GM12878 (cell line): Measurements from ENCODE around the gene LYRM2. TPM values are rescaled to one million over a fixed set of nuclear protein-coding genes. Genes with fewer than 3 reads are reported as not detected.

Experiments used
- ATAC-seq: fragments of 200-7000 bp; cut with Tn5 transposase; 3 replicates; pipeline ENCODE4 v1.9.1; 2020; ENCODE audit warnings: mild to moderate bottlenecking, moderate library complexity
- BruUV-seq: library from RNA; stranded (reverse); fragments of 400-500 nt; replicated peaks from 2 replicates; lab custom pipeline; 2021; lab: Mats Ljungman, UMichigan
- CTCF ChIA-PET: fragments of 300-600 bp; sonication (Branson Sonifier 250); formaldehyde crosslinking; extraction: SDS; loops from one replicate; lab custom pipeline; 2021; ENCODE audit warnings: inconsistent platforms; lab: Yijun Ruan, JAX
- POLR2A ChIA-PET: fragments of 350-600 bp; formaldehyde crosslinking; extraction: SDS; loops from one replicate; lab custom pipeline; 2021; ENCODE audit warnings: inconsistent platforms; lab: Charles Lee
- RAD21 ChIA-PET: fragments of 300-600 bp; sonication (Branson Sonifier 250); formaldehyde crosslinking; loops from one replicate; lab custom pipeline; 2023; ENCODE audit warnings: antibody characterized with exemption; ENCODE audit not compliant: unreplicated experiment; lab: Charles Lee
- SMC1A ChIA-PET: fragments of 300-600 bp; sonication (Branson Sonifier 250); formaldehyde crosslinking; loops from one replicate; lab custom pipeline; 2023; ENCODE audit not compliant: unreplicated experiment, uncharacterized antibody; lab: Charles Lee
- DNase-seq: peaks from one replicate; pipeline ENCODE4 v3.0.0-alpha.2; 2011; ENCODE audit warnings: low read depth, low spot score
- FAIRE-seq: peaks from 3 replicates; lab custom pipeline; 2011; peaks lifted over from hg19 to GRCh38; lab: Jason Lieb, UNC
- H2AFZ ChIP-seq: 2 replicates; pipeline ENCODE4 v1.6.0; 2011; ENCODE audit warnings: low read depth, low read length, control low read depth; ENCODE audit not compliant: control insufficient read depth
- H3K27ac ChIP-seq: 2 replicates; pipeline ENCODE4 v1.5.1; 2011; ENCODE audit warnings: control low read depth; ENCODE audit not compliant: control insufficient read depth, insufficient read depth
- H3K27me3 ChIP-seq, 2 experiments: replicated peaks in 1 of 2; 2 replicates each; pipeline versions ENCODE4 v1.6.0 to v1.6.1; 2011; ENCODE audit warnings: low read length in 1 of 2; ENCODE audit not compliant: control insufficient read depth in 2 of 2, insufficient read depth in 2 of 2
- H3K36me3 ChIP-seq, 2 experiments: 2 replicates each; pipeline ENCODE4 v1.5.1; 2011; ENCODE audit warnings: low read length in 1 of 2; ENCODE audit not compliant: control insufficient read depth in 2 of 2, insufficient read depth in 2 of 2
- H3K4me1 ChIP-seq: 2 replicates; pipeline ENCODE4 v1.6.1; 2011; ENCODE audit warnings: mild to moderate bottlenecking, low read length, moderate library complexity, mixed read lengths; ENCODE audit not compliant: control insufficient read depth, insufficient read depth
- H3K4me2 ChIP-seq: 2 replicates; pipeline ENCODE4 v1.6.0; 2011; ENCODE audit warnings: control low read depth; ENCODE audit not compliant: control insufficient read depth, insufficient read depth
- H3K4me3 ChIP-seq: fragments of 200-600 bp; sonication (generic); 2 replicates; pipeline ENCODE4 v1.5.1; 2016
- H3K79me2 ChIP-seq: 2 replicates; pipeline ENCODE4 v1.6.0; 2011; ENCODE audit warnings: low read length; ENCODE audit not compliant: control insufficient read depth, insufficient read depth
- H3K9ac ChIP-seq: 2 replicates; pipeline ENCODE4 v1.8.0; 2011; ENCODE audit warnings: low read length, control low read depth, mixed read lengths; ENCODE audit not compliant: control insufficient read depth, insufficient read depth
- H3K9me3 ChIP-seq: replicated peaks from 3 replicates; pipeline ENCODE4 v1.5.1; 2011; ENCODE audit warnings: mild to moderate bottlenecking, low read length; ENCODE audit not compliant: control insufficient read depth, insufficient read depth
- H4K20me1 ChIP-seq: 2 replicates; pipeline ENCODE4 v1.6.0; 2011; ENCODE audit not compliant: control insufficient read depth, insufficient read depth
- BHLHE40 ChIP-seq, 2 experiments: fragments of 450-650 bp in 1 of 2; IDR thresholded peaks; 2 replicates each; pipeline ENCODE4 v1.6.1; 2011 to 2017; ENCODE audit warnings: low read depth in 2 of 2, borderline replicate concordance in 1 of 2, improper control_type of control experiment in 1 of 2, low read length in 1 of 2, mild to moderate bottlenecking in 1 of 2
- CEBPB ChIP-seq, 2 experiments: fragments of 150-350 bp in 1 of 2; IDR thresholded peaks; 2 replicates each; pipeline ENCODE4 v1.6.1; 2012 to 2014; ENCODE audit warnings: low read depth in 2 of 2, low read length in 2 of 2, borderline replicate concordance in 1 of 2, inconsistent platforms in 1 of 2
- CREM ChIP-seq: IDR thresholded peaks from 2 replicates; pipeline ENCODE4 v1.6.1; 2014; ENCODE audit warnings: antibody characterized with exemption, low read depth
- HSF1 ChIP-seq: fragments of 150-350 bp; IDR thresholded peaks from 2 replicates; pipeline ENCODE4 v1.6.1; 2014; ENCODE audit warnings: mild to moderate bottlenecking, low read depth, low read length
- POLR2AphosphoS2 ChIP-seq: IDR thresholded peaks from 2 replicates; pipeline ENCODE4 v1.6.1; 2011; ENCODE audit warnings: low read depth, mild to moderate bottlenecking, low read length, improper control_type of control experiment, moderate library complexity
- RELA ChIP-seq: fragments of 450-650 bp; IDR thresholded peaks from 2 replicates; pipeline ENCODE4 v1.8.0; 2014; ENCODE audit warnings: borderline replicate concordance; ENCODE audit not compliant: partially characterized antibody
- REST ChIP-seq: IDR thresholded peaks from 2 replicates; pipeline ENCODE4 v1.6.1; 2012; ENCODE audit warnings: mild to moderate bottlenecking, low read depth, low read length
- SP1 ChIP-seq: IDR thresholded peaks from one replicate; pipeline ENCODE4 v1.6.1; 2011; ENCODE audit warnings: low read depth, low read length
- STAT3 ChIP-seq: IDR thresholded peaks from 2 replicates; pipeline ENCODE4 v1.6.1; 2011; ENCODE audit warnings: low read depth, low read length, improper control_type of control experiment
- ZBTB4 ChIP-seq: fragments of 450-650 bp; formaldehyde crosslinking; IDR thresholded peaks from 2 replicates; pipeline ENCODE4 v1.4.0; 2022; ENCODE audit warnings: mild to moderate bottlenecking, moderate library complexity
- WGBS: methylation state at CpG from one replicate; pipeline ENCODE4 v1.1.6; 2016; ENCODE audit warnings: low lambda C conversion rate; ENCODE audit not compliant: insufficient replicate concordance, insufficient coverage; ENCODE audit errors: missing lambda C conversion rate; 5-methylcytosine and 5-hydroxymethylcytosine counted together
- in situ Hi-C: fragments of 300-500 bp; cut with MboI; formaldehyde crosslinking; loops from 9 replicates; pipeline ENCODE4 v1.14.3; 2018; ENCODE audit warnings: mixed read lengths
- intact Hi-C: fragments of 100-400 bp; cut with micrococcal nuclease; formaldehyde crosslinking; loops from one replicate; pipeline ENCODE4 v1.14.2; 2022; ENCODE audit not compliant: unreplicated experiment
- polyA plus RNA-seq, 11 experiments: library from polyadenylated mRNA; depleted of rRNA in 4 of 11; unstranded in 6 of 11; stranded (reverse) in 5 of 11; fragments of >200 nt; fragmentation: Nextera tagmentation in 4 of 11; fragmentation: Illumina TruSeq in 1 of 11; extraction: Ambion mirVana in 4 of 11; extraction: Trizol in 1 of 11; gene quantifications; 1 replicate in 1 of 11; 2 replicates in 10 of 11; pipeline versions ENCODE4 v1.2.1 to v1.2.3, GENCODE V29; 2011 to 2016; ENCODE audit warnings: inconsistent platforms in 2 of 11, missing spikeins in 2 of 11, low read depth in 1 of 11
- total RNA-seq, 4 experiments: library from RNA; depleted of rRNA in 3 of 4; stranded (reverse); fragments of >200 nt in 3 of 4; fragmentation: Illumina TruSeq in 1 of 4; extraction: Trizol in 1 of 4; gene quantifications; 2 replicates each; pipeline versions ENCODE4 v1.2.1 to v1.2.3, GENCODE V29; 2013 to 2021

The LYRM2 gene
- total and polyA plus RNA-seq, 10 of the 15 experiments (the other 5 are each of a cell fraction or from before 2014, with no cell fraction given), result 17.2 to 75.0 (median 30.9) TPM

- TF ChIP-seq REST (no peak), STAT3 (no peak)
These were observed 12.0 kb upstream of the LYRM2 start (continued) for GRCh38 chr6:89650579-89650978.

- no peak overlapping the region for H3K9ac ChIP-seq
- DNase-seq, result no peak
- ChIA-PET SMC1A (no interaction called here), RAD21 (no interaction called here), POLR2A (interaction anchor here (0.5 to 1.0 kb wide), 2 partner anchors 12 to 163 kb away, joined by 3 to 4 read pairs; partner anchors contain the start of gene LYRM2), CTCF (no interaction called here)
- BruUV-seq, result no TSS peak
- no peaks in the 10 kb centered on the region for H3K79me2 ChIP-seq
- in situ Hi-C loops (no loop called here), intact Hi-C loops (no loop called here)
- no peak for ATAC-seq
- no peaks in the 10 kb centered on the region for H3K9me3 ChIP-seq
- H3K27ac ChIP-seq, result no peak overlapping the region
- H3K36me3 ChIP-seq, result peaks cover 11 to 33% of the 10 kb centered on the region in 2 experiments
- 100% methylated on average over 1 of the region's 1 CpG for WGBS
- no peak overlapping the region for H2AFZ ChIP-seq
- H4K20me1 ChIP-seq, result no peaks in the 10 kb centered on the region
- no peak overlapping the region for H3K4me2 ChIP-seq
- TF ChIP-seq ZBTB4, result no peak
- TF ChIP-seq BHLHE40 (IDR thresholded peaks at IDR 0.05; ENCODE audit: borderline replicate concordance in 1 of 2, low read depth in 2 of 2, low read length in 1 of 2), result no peak
- TF ChIP-seq SP1, result no peak
- no peak for TF ChIP-seq CREM
- TF ChIP-seq RELA, result no peak
- TF ChIP-seq CEBPB (IDR thresholded peaks at IDR 0.05; ENCODE audit: borderline replicate concordance in 1 of 2, low read depth in 2 of 2, low read length in 2 of 2), result no peak
- TF ChIP-seq HSF1, result no peak
- TF ChIP-seq POLR2AphosphoS2, result no peak
- no peak for FAIRE-seq
- no peaks in the 10 kb centered on the region for H3K27me3 ChIP-seq
- no peaks in the 10 kb centered on the region for H3K4me1 ChIP-seq
- H3K4me3 ChIP-seq, result no peak overlapping the region
These were observed 11.1 kb upstream of the LYRM2 start for GRCh38 chr6:89649682-89650081.
